Upper lobe of left lung (tissue), 4 donors: ENCODE data around the gene TOP2A.

Experiments
- POLR2A ChIP-seq, 4 donors: fragments of 450-650 bp; IDR thresholded peaks; one replicate each; pipeline ENCODE4 v1.5.1; 2016 to 2017; ENCODE audit warnings: antibody characterized with exemption in 4 of 4, mild to moderate bottlenecking in 2 of 4
- POLR2AphosphoS5 ChIP-seq, 2 donors: sonication (generic); formaldehyde crosslinking; IDR thresholded peaks; one replicate each; pipeline ENCODE4 v1.5.1; 2017; ENCODE audit warnings: antibody characterized with exemption in 2 of 2
- TF ChIP-seq, protein P1 (sequence below), 6 experiments: fragments of 450-650 bp in 4 of 6; fragments of 200-600 bp in 2 of 6; sonication (generic) in 2 of 6; IDR thresholded peaks; one replicate each; pipeline ENCODE4 v1.5.1; 2016 to 2019; ENCODE audit warnings: antibody characterized with exemption in 6 of 6

- TF ChIP-seq POLR2AphosphoS5 (IDR thresholded peaks at IDR 0.05), result no peak
- TF ChIP-seq, protein P1, sequence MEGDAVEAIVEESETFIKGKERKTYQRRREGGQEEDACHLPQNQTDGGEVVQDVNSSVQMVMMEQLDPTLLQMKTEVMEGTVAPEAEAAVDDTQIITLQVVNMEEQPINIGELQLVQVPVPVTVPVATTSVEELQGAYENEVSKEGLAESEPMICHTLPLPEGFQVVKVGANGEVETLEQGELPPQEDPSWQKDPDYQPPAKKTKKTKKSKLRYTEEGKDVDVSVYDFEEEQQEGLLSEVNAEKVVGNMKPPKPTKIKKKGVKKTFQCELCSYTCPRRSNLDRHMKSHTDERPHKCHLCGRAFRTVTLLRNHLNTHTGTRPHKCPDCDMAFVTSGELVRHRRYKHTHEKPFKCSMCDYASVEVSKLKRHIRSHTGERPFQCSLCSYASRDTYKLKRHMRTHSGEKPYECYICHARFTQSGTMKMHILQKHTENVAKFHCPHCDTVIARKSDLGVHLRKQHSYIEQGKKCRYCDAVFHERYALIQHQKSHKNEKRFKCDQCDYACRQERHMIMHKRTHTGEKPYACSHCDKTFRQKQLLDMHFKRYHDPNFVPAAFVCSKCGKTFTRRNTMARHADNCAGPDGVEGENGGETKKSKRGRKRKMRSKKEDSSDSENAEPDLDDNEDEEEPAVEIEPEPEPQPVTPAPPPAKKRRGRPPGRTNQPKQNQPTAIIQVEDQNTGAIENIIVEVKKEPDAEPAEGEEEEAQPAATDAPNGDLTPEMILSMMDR (IDR thresholded peaks at IDR 0.05), result no peak
- no peak for TF ChIP-seq POLR2A (IDR thresholded peaks at IDR 0.05)
Measured at GRCh38 chr17:40448213-40448638, 30.5 kb upstream of the TOP2A start.
